ENCODE measurements around the gene RNF145.
A peak's percentile ranks its signal among the peaks of the same experiment; 100 is the strongest.
"Not testable (repeated sequence)": the region's sequence is repeated elsewhere in the genome, so short reads cannot be mapped to it uniquely, and the experiment has no call there.

Gene RNF145

GRCh38 chr5:159155960-159156359 lies 53.4 kb downstream of the RNF145 start:
- no peak for DNase-seq

GRCh38 chr5:159152876-159153275 lies 56.5 kb downstream of the RNF145 start:
- DNase-seq = no peak

GRCh38 chr5:159149085-159149484 lies 60.3 kb downstream of the RNF145 start:
- DNase-seq = no peak

- no peak for DNase-seq
Observed at GRCh38 chr5:159147976-159148375, 61.4 kb downstream of the RNF145 start.

- no peak for DNase-seq
Observed at GRCh38 chr5:159146839-159147238, 62.5 kb downstream of the RNF145 start.

- not testable (repeated sequence) for DNase-seq
Observed at GRCh38 chr5:159145160-159145559, 64.2 kb downstream of the RNF145 start.

- no peak for DNase-seq
Observed at GRCh38 chr5:159139802-159140201, 69.6 kb downstream of the RNF145 start.

- no peak for DNase-seq
Observed at GRCh38 chr5:159135896-159136531, 73.3 kb downstream of the RNF145 start.

GRCh38 chr5:159133041-159133741 lies 76.2 kb downstream of the RNF145 start:
- DNase-seq = peak; percentile 61

- no peak for DNase-seq
Observed at GRCh38 chr5:159132429-159133040, 76.8 kb downstream of the RNF145 start.

GRCh38 chr5:159131951-159132350 lies 77.4 kb downstream of the RNF145 start:
- DNase-seq = no peak

GRCh38 chr5:159130871-159131270 lies 78.5 kb downstream of the RNF145 start:
- DNase-seq = no peak

GRCh38 chr5:159128070-159128541 lies 81.2 kb downstream of the RNF145 start:
- DNase-seq = no peak

- DNase-seq = no peak
Observed at GRCh38 chr5:159123700-159124099, 85.7 kb downstream of the RNF145 start.

- no peak for DNase-seq
Observed at GRCh38 chr5:159123189-159123588, 86.2 kb downstream of the RNF145 start.

- no peak for DNase-seq
Observed at GRCh38 chr5:159121061-159121460, 88.3 kb downstream of the RNF145 start.

GRCh38 chr5:159120446-159120845 lies 88.9 kb downstream of the RNF145 start:
- DNase-seq = no peak

GRCh38 chr5:159119842-159120241 lies 89.5 kb downstream of the RNF145 start:
- not testable (repeated sequence) for DNase-seq

- not testable (repeated sequence) for DNase-seq
Observed at GRCh38 chr5:159118958-159119659, 90.2 kb downstream of the RNF145 start.

GRCh38 chr5:159113405-159113804 lies 95.9 kb downstream of the RNF145 start:
- DNase-seq = no peak

- no peak for DNase-seq
Observed at GRCh38 chr5:159112436-159112835, 96.9 kb downstream of the RNF145 start.
